Osteoblast (primary cell): Measurements from ENCODE around the gene LHFPL2. TPM values are rescaled to one million over a fixed set of nuclear protein-coding genes. Genes with fewer than 3 reads are reported as not detected.
A peak's percentile ranks its signal among the peaks of the same experiment; 100 is the strongest.

Source experiments
- DNase-seq: peaks from one replicate; pipeline ENCODE4 v3.0.0; 2011; ENCODE audit warnings: low spot score, mixed read lengths; ENCODE audit not compliant: insufficient read length; ENCODE audit errors: missing footprints
- H2AFZ ChIP-seq: 2 replicates; pipeline ENCODE4 v1.6.0; 2011; ENCODE audit warnings: mild to moderate bottlenecking, low read length
- H3K27ac ChIP-seq: 2 replicates; pipeline ENCODE4 v1.5.1; 2011; ENCODE audit warnings: mild to moderate bottlenecking, low read depth, low read length, moderate library complexity
- H3K27me3 ChIP-seq: 2 replicates; pipeline ENCODE4 v1.6.0; 2012; ENCODE audit warnings: mild to moderate bottlenecking, control low read depth, inconsistent platforms, low read length, moderate library complexity; ENCODE audit not compliant: insufficient read depth
- H3K36me3 ChIP-seq: 2 replicates; pipeline ENCODE4 v1.5.1; 2011; ENCODE audit warnings: mild to moderate bottlenecking, low read length, control low read depth, moderate library complexity; ENCODE audit not compliant: insufficient read depth
- H3K4me1 ChIP-seq: 2 replicates; pipeline ENCODE4 v1.5.1; 2011; ENCODE audit warnings: mild to moderate bottlenecking, low read length, control low read depth, moderate library complexity; ENCODE audit not compliant: insufficient read depth
- H3K4me2 ChIP-seq: 2 replicates; pipeline ENCODE4 v1.6.0; 2011; ENCODE audit warnings: mild to moderate bottlenecking, low read length; ENCODE audit not compliant: insufficient read depth
- H3K4me3 ChIP-seq: fragments of 200-600 bp; sonication (generic); 3 replicates; pipeline ENCODE4 v1.5.1; 2012; ENCODE audit warnings: mild to moderate bottlenecking, low read length, inconsistent platforms; ENCODE audit not compliant: insufficient read depth
- H3K79me2 ChIP-seq: 2 replicates; pipeline ENCODE4 v1.6.0; 2012; ENCODE audit warnings: mild to moderate bottlenecking, low read length, control low read depth, inconsistent platforms; ENCODE audit not compliant: insufficient read depth
- H3K9me3 ChIP-seq: 2 replicates; pipeline ENCODE4 v1.5.1; 2011; ENCODE audit warnings: low read depth, low read length, control low read depth
- H4K20me1 ChIP-seq: 2 replicates; pipeline ENCODE4 v1.6.0; 2012; ENCODE audit warnings: mild to moderate bottlenecking, low read length, control low read depth; ENCODE audit not compliant: insufficient read depth
- CTCF ChIP-seq: IDR thresholded peaks from 2 replicates; pipeline ENCODE4 v1.5.1; 2011; ENCODE audit warnings: mild to moderate bottlenecking, low read depth, low read length, moderate library complexity; ENCODE audit errors: extremely low read depth
- total RNA-seq: library from RNA; depleted of rRNA; stranded (reverse); fragments of >200 nt; gene quantifications from 2 replicates; pipeline ENCODE4 v1.2.3, GENCODE V29; 2012

LHFPL2 gene
- total RNA-seq, 1 donor, result 64.4 TPM

- Histone ChIP-seq H3K4me2 (no peak overlapping the region), H3K27me3 (no peaks in the 10 kb centered on the region), H2AFZ (no peak overlapping the region), H3K9me3 (no peaks in the 10 kb centered on the region), H3K79me2 (peaks cover 29% of the 10 kb centered on the region), H3K36me3 (no peaks in the 10 kb centered on the region), H3K27ac (no peak overlapping the region), H3K4me1 (peaks cover 9% of the 10 kb centered on the region), H4K20me1 (no peaks in the 10 kb centered on the region), H3K4me3 (no peak overlapping the region)
- TF ChIP-seq CTCF, result no peak
- DNase-seq, result no peak
Observed at GRCh38 chr5:78557601-78558000, 91.0 kb downstream of the LHFPL2 start.

GRCh38 chr5:78555870-78556269, 92.7 kb downstream of the LHFPL2 start:
- no peak for DNase-seq
- peaks cover 14% of the 10 kb centered on the region for H3K4me1 ChIP-seq
- H2AFZ ChIP-seq, result no peak overlapping the region
- H3K9me3 ChIP-seq, result no peaks in the 10 kb centered on the region
- no peak overlapping the region for H3K4me2 ChIP-seq
- no peaks in the 10 kb centered on the region for H3K27me3 ChIP-seq
- peaks cover 26% of the 10 kb centered on the region for H3K79me2 ChIP-seq
- no peak for TF ChIP-seq CTCF
- no peaks in the 10 kb centered on the region for H3K36me3 ChIP-seq
- H4K20me1 ChIP-seq, result no peaks in the 10 kb centered on the region
- H3K27ac ChIP-seq, result no peak overlapping the region
- H3K4me3 ChIP-seq, result no peak overlapping the region

- H3K36me3 ChIP-seq, result no peaks in the 10 kb centered on the region
- H2AFZ ChIP-seq, result peak overlapping the region; percentile 24
- peak overlapping the region; percentile 26 for H3K27ac ChIP-seq
- peaks cover 18% of the 10 kb centered on the region for H3K4me1 ChIP-seq
- peak overlapping the region; percentile 27 for H3K4me2 ChIP-seq
- no peaks in the 10 kb centered on the region for H4K20me1 ChIP-seq
- no peak for TF ChIP-seq CTCF
- H3K27me3 ChIP-seq, result no peaks in the 10 kb centered on the region
- peak; percentile 81 for DNase-seq
- peaks cover 23% of the 10 kb centered on the region for H3K79me2 ChIP-seq
- H3K4me3 ChIP-seq, result no peak overlapping the region
- no peaks in the 10 kb centered on the region for H3K9me3 ChIP-seq
Observed at GRCh38 chr5:78554670-78555069, 93.9 kb downstream of the LHFPL2 start.

- H3K27me3 ChIP-seq, result no peaks in the 10 kb centered on the region
- H2AFZ ChIP-seq, result no peak overlapping the region
- peak overlapping the region; percentile 26 for H3K27ac ChIP-seq
- H3K4me3 ChIP-seq, result no peak overlapping the region
- no peak for DNase-seq
- TF ChIP-seq CTCF, result no peak
- H3K36me3 ChIP-seq, result no peaks in the 10 kb centered on the region
- peaks cover 18% of the 10 kb centered on the region for H3K4me1 ChIP-seq
- no peak overlapping the region for H3K4me2 ChIP-seq
- peaks cover 25% of the 10 kb centered on the region for H3K79me2 ChIP-seq
- H4K20me1 ChIP-seq, result no peaks in the 10 kb centered on the region
- H3K9me3 ChIP-seq, result no peaks in the 10 kb centered on the region
Observed at GRCh38 chr5:78553580-78554353, 94.8 kb downstream of the LHFPL2 start.
